ENCODE results near the gene MEN1.

The MEN1 gene

DNA sequence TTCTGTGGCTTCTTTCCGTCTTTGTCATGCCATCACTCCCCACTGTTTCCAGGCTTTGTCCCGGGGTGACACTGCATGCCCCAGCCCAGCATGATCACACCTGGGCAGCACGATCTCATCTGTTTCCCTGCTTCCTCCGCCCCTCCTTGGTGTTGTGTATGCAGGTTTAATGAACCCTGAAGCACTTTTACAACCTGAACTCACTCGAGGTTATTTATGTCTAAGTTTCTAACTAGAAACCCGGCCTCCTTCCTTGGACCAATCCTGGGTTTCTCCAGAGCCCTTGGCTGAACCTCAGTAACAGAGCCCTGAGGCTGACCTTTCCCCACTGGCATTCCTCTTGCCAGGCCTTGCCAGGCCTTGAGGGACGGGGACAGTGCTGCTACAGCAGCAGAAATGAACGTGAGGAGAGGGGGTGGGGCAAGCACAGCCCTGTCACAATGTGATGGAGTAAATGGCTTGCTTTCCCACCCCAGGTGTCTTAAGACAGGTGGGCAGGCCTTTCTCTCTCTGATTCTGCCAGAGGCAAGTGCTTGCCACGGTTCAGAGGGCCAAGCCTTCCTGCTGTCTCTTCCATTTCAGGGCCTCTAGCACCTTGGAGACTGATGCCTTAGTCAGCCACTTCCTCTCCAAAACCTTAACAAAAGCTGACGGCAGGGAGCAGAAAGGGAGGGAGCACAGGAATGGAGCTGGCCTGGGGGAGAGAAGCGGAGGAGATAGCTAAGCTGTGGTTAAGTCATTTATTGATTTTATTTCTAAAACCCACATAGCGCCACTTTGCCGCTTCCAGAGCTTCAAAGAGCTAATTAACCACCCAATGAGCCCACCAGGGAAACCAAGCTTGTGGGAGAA, 47.5 kb downstream of the MEN1 start:
- no peak for DNase-seq (ENCODE audit: low spot score)

DNA sequence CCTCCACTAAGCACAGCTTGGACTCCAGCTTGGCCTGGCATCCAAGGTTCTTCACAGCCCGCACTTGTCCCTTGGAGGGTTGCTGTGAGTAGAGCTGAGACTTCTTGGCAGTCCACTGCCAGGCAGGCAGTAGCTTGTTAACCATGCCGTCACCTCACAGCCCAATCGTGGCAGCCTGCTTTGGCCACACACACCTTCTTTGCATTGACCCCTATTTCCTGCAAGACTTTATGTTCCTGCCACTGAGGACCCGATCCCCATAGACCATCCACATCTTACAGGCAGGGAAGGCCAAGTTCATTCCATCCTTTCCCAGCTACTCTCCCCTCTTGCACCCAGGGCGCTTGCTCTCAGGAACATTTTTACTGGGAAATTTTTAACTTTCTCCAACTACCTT, 48.1 kb downstream of the MEN1 start:
- no peak for DNase-seq (ENCODE audit: low spot score)

DNA sequence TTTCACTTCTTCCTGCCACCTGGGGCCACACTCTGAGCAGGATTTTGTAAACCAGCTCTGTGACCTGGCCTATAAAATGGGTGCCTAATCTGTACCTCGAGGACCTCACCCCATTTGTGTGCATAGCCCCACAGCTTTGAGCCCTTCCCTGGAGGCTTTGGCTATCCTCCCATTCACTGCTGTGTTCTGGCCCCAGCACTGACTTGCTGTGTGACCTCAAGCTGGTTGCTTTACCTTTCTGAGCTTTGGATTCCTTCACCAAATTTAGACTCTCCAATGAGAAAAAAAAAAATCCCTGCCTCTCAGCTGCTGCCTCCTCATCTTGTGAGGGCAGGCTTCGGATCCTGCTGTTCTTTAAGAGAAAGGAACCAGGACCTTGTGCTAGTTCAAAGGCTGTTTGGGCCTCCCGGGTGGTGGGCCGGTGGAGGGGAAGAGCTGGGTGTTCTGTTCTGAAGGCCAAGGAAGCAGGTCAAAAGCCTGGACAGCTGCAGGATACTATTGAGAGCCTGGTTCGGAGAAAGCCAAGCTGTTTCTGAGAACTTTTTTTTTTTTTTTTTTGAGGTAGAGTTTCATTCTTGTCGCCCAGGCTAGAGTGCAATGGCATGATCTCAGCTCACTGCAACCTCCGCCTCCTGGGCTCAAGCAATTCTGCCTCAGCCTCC, 49.5 kb downstream of the MEN1 start:
- DNase-seq (ENCODE audit: low spot score): no peak

DNA sequence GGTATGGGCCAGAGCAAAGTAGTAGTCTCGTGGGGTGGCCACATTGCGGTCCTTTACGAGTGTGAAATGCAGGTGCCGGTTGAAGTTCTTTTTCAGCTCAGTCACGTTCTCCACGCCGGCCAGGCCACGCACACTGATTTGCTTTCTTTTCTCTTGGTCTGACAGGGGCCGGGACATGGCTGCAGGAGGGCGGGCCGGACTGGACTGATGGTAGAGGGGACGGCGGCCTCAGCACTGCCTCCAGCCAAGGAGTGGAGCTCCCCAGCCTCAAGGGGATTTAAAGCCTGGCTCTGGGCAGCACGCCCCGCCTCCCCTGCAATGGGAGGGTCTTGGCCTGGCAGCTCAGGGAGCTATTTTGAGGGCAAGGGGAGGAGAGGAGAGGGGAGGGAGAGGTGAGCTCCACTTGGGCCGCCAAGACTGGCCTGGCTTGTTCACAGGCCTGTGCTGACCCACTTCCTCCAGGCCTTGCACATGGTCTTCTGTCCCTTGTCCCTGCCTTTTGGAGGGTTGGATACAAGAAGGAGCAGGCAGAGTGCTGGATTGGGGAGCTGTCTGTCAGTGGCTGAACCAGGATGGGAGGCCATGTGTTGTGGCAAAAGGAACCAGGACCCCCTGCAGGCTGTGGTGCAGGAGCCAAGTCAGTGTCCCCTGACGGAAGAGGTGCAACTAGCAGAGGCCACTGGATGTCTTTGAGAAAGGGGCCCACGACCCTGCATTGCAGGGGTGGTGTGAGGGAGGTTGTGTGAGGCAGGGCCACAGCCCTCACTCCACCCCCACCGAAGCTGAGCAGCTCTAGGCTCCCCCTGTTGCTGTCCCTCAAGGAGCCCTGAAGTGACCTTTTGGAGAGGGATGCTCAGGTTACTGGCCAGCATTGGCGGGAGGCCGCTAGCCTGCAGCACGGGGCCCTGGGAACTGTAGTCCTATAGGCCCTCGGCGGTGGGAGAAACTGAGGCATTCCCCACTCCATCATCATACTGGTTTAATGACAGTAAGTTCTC, 50.3 kb downstream of the MEN1 start, which contains the start of gene PYGM:
Gene PYGM, minus strand, starts transcription at position 253 of the 998 bp plus-strand sequence. Its CDS starts 76 bp downstream, at position 177.
- no peak for DNase-seq (ENCODE audit: low spot score)

DNA sequence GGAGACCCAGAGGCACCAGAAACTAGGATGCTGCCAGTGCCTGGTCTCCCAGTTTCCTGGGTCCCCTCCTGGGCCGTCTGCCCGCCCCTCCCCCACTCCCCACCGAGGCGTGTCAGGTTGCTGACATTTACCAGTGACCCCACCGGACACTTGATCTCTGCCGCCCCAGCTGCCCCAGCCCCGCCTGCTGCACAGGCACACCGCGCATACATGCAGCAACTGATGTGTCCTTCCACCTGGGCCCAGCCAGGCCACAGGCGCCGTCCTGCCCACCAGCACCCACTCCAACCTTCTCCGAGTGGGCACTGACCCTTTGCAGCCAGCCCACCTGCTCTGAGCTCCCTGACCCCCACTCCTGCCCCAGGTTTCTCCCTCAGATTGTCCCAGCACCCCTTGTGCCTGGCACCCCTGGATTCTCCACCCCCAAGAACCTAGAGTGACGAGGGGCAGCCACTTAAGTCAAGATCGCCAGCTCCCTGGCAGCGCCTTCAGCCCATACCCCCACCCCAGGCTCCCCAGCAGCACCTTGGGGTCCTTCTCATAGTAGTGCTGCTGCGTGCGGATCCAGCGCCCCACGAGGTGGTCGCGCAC, 51.1 kb downstream of the MEN1 start:
- no peak for DNase-seq (ENCODE audit: low spot score)

DNA sequence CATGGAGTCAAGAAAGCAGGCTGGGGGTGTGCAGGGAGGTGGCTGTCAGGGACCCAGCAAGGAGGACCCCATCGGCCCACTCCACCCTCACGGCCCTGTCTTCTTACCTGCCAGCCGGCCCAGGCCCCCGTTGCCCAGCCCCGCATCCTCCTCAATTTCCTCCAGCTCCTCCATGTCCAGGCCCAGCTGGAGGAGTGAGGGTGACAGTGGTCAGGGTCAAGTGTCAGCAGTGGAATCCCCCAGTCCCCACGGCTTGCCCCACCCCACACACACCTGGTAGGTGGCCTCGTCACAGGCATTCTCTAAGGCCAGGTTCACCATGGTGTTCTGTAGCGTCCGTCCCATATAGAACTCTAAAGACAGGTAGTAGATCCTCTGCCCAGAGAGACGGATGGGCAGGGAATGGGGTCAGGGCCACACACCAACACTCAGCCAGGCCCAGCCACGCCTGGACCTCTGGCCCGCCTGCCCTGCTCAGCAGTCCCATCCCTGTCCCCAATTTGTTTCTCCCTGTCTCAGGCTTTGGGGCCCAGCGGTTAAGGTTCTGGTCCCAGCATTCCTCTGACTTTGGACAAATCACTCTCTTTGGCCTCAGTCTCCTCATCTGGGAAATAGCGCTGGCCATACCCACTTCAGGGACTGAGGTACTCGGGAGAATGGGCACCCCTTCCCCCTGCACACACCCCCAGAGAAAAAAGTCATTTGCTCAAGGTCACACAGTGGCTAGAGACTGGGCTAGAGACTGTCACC, 51.8 kb downstream of the MEN1 start:
- no peak for DNase-seq (ENCODE audit: low spot score)

DNA sequence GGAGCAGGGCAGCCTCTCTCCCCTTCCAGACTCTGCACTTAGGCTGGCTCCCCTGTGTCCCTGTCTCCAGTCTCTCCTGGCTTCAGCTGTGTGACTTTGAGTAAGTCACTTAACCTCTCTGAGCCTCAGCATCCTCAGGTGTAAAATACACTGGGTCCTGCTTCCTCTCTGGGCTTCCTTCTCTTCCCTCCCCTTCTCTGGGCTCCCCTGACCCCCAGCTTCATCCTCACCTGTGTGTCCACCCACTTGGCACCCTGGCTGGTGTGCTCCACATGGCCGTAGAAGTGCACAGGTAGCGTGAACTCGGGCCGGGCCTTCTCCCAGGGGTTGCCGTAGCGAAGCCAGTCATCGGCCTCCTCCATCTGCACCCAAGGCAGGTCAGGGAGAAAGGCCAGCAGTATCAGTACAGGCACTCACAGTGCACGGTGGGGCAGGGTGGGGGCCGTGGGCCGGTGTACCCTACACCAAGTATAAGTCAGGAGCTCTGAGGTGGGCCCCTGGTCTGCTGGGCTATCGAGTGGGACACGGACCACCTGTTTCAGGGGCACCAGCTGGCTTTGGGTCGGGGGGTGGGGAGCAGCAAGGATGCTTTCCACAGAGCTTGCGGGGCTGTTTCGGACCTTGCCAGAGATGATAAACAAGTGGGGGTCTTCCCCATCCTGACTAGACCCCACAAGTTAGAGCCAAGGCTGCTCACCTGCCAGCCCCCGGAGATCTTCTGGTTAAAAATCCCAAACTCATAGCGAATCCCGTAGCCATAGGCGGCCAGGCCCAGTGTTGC, 52.6 kb downstream of the MEN1 start:
- no peak for DNase-seq (ENCODE audit: low spot score)

DNA sequence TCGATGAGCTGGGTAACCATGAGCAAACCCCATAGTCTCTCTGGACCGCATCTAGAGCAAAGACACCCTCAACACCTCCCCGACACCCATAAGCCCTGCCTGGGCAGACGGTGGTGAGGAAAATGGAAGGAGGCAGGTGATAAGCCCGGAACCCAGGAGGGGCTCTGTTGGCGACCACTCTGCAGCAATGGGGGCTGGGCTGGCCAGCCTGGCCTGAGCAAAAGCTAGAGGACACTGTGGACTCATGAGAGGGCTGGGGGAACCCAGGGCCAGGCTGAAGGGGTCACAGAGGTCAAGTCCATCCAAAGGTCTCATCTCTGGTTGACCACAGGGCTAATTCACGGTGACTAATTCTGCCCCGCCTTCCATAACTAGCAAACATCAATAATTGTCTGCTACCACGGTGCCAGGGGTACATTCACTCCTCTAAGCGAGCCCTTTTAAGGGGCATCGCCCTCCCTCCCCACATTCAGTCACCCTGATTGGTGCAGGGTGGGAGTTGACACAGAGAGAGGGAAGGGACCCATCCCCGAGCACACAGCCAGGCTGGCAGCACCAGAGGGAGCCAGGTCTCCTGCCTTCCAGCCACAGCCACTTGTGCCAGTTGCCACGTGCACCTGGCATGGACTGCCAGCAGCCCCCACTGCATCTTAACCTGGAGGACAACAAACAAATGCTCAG, 54.5 kb downstream of the MEN1 start:
- no peak for DNase-seq (ENCODE audit: low spot score)

DNA sequence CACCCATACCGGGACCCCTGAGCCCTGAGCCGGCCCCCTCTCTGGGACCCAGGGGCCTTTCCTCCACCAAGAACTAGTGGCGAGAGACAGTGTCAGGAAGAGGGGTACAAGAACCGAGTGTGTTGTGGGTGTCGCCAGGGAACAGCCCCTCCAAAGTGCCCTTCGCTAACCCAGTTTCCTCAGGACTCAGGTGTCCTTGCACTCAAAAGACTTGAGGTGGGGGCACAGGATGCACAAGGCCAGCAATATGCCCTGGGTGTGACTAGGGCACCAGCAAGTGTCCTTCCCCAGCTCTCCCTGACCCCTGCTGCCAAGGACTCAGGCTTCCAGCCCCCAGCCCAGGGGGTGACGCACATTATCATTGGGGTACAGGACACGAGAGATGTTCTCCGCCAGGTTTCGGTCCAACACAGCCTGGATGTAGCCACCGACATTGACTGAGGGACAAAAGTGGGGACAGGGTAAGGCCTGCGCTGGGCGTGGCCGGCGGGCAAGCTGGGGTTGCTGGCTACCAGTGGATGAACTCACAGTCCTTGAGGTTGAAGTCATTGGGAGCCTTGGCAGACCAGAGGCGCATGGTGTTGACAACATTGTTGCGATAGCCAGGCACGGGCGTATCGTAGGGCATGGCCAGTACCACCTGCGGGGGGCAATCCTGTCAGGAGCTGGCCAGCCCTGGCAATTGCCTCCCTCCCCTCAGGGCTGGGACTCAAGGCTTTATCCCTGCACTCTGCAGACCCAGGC, 55.3 kb downstream of the MEN1 start:
- DNase-seq (ENCODE audit: low spot score): no peak

DNA sequence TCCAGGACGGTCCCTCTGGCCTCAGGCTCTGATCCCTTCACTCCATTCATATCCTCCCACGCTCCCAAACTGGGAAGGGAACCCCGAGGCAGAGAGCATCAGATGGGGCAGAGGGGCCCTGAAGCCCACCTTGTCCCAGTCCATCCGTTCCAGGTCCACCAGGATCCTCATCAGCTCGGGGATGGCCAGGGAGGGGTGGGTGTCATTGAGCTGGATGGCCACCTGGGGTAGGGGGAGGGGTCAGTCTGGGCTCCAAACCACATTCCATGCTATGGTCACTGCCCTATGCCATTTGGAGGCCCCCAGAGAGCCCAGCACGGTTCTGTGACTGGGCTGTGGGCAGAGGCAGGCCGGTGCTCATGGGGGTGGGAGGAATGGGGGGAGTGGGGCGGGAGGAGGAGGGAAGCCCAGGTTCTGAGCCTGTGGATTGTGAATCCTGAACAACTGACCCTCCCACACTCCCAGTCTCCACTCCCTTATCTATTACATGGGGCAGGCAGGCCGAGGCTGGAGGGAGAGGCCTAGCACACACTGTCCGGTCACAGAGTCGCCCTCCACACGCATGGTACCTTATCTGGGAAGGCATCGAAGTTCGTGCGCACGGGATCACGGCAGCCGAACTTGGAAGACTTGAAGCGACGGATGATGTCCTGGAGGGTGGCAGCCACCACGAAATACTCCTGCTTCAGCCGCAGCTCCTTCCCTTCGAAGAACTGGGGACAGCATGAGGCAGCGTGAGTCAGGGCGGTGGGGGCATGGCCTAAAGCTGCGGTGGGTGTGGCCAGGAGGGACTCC, 56.0 kb downstream of the MEN1 start:
- no peak for DNase-seq (ENCODE audit: low spot score)

Measured in CD4-positive, alpha-beta T cell treated with Interleukin-6 at 100 ng/mL for 8 hours (primary cell).